Thyroid gland (tissue), 4 donors: Measurements from ENCODE around the gene PNPLA1. TPM values are rescaled to one million over a fixed set of nuclear protein-coding genes. Genes with fewer than 3 reads are reported as not detected.

Source experiments
- DNase-seq, 2 donors: peaks; one replicate each; pipeline ENCODE4 v3.0.0-alpha.2; 2019
- H3K27ac ChIP-seq, 3 donors: fragments of 200-600 bp; sonication (generic); 1 replicate in 2 of 3; 2 replicates in 1 of 3; pipeline ENCODE4 v1.5.1; 2016 to 2019; ENCODE audit warnings: mild to moderate bottlenecking in 1 of 3, moderate library complexity in 1 of 3
- H3K27me3 ChIP-seq: fragments of 200-600 bp; sonication (generic); one replicate; pipeline ENCODE4 v1.5.1; 2019
- H3K36me3 ChIP-seq, 2 donors: fragments of 200-600 bp; sonication (generic); one replicate each; pipeline ENCODE4 v1.5.1; 2016 to 2019
- H3K4me1 ChIP-seq, 2 donors: fragments of 200-600 bp; sonication (generic); one replicate each; pipeline ENCODE4 v1.5.1; 2017 to 2019
- H3K4me3 ChIP-seq, 3 donors: fragments of 200-600 bp; sonication (generic); replicated peaks in 1 of 3; 1 replicate in 2 of 3; 2 replicates in 1 of 3; pipeline ENCODE4 v1.5.1; 2016; ENCODE audit warnings: mild to moderate bottlenecking in 1 of 3
- H3K9me3 ChIP-seq: fragments of 200-600 bp; sonication (generic); one replicate; pipeline ENCODE4 v1.5.1; 2017
- CTCF ChIP-seq, 6 experiments: fragments of 200-600 bp in 3 of 6; fragments of 450-650 bp in 3 of 6; sonication (generic) in 3 of 6; IDR thresholded peaks; one replicate each; pipeline ENCODE4 v1.5.1; 2016 to 2019; ENCODE audit warnings: antibody characterized with exemption in 6 of 6, mild to moderate bottlenecking in 2 of 6, inconsistent platforms in 1 of 6, moderate library complexity in 1 of 6
- POLR2A ChIP-seq, 2 donors: fragments of 450-650 bp; IDR thresholded peaks; one replicate each; pipeline ENCODE4 v1.6.1; 2017; ENCODE audit warnings: antibody characterized with exemption in 2 of 2, mild to moderate bottlenecking in 2 of 2, moderate library complexity in 1 of 2
- WGBS, 2 donors: methylation state at CpG; one replicate each; pipeline ENCODE4 v1.1.5; 2017; 5-methylcytosine and 5-hydroxymethylcytosine counted together
- intact Hi-C: fragments of 100-400 bp; cut with DNase I; formaldehyde crosslinking; loops from one replicate; pipeline ENCODE4 v1.15.1; 2023
- total RNA-seq, 4 donors: library from RNA; depleted of rRNA; stranded (reverse); fragments of >200 nt; gene quantifications; one replicate each; pipeline ENCODE4 v1.2.3, GENCODE V29; 2016

The PNPLA1 gene
- total RNA-seq, 4 donors from 2014 or later = 0.11 TPM; not detected in 3

- H3K36me3 ChIP-seq = peaks cover 41 to 58% of the 10 kb centered on the region in 2 donors
- DNase-seq = no peak
- H3K27ac ChIP-seq = no peak overlapping the region
- TF ChIP-seq POLR2A (IDR thresholded peaks at IDR 0.05) (no peak), CTCF (IDR thresholded peaks at IDR 0.05) (no peak)
- H3K9me3 ChIP-seq = no peaks in the 10 kb centered on the region
- no peaks in the 10 kb centered on the region for H3K27me3 ChIP-seq
- no peak overlapping the region for H3K4me3 ChIP-seq
- no peaks in the 10 kb centered on the region for H3K4me1 ChIP-seq
- 85 to 93% methylated on average over 1 to 5 of the region's 5 CpGs for WGBS, 2 donors
- intact Hi-C loops = no loop called here
These were observed 44.9 kb upstream of the PNPLA1 start for GRCh38 chr6:36224918-36225461.

GRCh38 chr6:36226438-36227047, 43.3 kb upstream of the PNPLA1 start:
- WGBS, 2 donors = 90 to 93% methylated on average over 4 of the region's 4 CpGs
- Histone ChIP-seq H3K9me3 (no peaks in the 10 kb centered on the region), H3K4me1 (no peaks in the 10 kb centered on the region), H3K36me3 (peaks cover 53 to 71% of the 10 kb centered on the region in 2 donors), H3K27me3 (no peaks in the 10 kb centered on the region), H3K27ac (no peak overlapping the region), H3K4me3 (no peak overlapping the region)
- TF ChIP-seq POLR2A (IDR thresholded peaks at IDR 0.05) (no peak), CTCF (IDR thresholded peaks at IDR 0.05) (no peak)
- DNase-seq = no peak
- intact Hi-C loops = no loop called here

- Histone ChIP-seq H3K27ac (no peak overlapping the region), H3K36me3 (peaks cover 50 to 71% of the 10 kb centered on the region in 2 donors), H3K4me1 (no peaks in the 10 kb centered on the region), H3K9me3 (no peaks in the 10 kb centered on the region), H3K27me3 (no peaks in the 10 kb centered on the region), H3K4me3 (no peak overlapping the region)
- 88 to 100% methylated on average over 1 of the region's 1 CpG for WGBS, 2 donors
- no peak for DNase-seq
- intact Hi-C loops = no loop called here
- TF ChIP-seq CTCF (IDR thresholded peaks at IDR 0.05) (no peak), POLR2A (IDR thresholded peaks at IDR 0.05) (no peak)
These were observed 42.3 kb upstream of the PNPLA1 start for GRCh38 chr6:36227379-36228228.

GRCh38 chr6:36229223-36229622, 40.6 kb upstream of the PNPLA1 start:
- H3K36me3 ChIP-seq = peaks cover 44 to 66% of the 10 kb centered on the region in 2 donors
- intact Hi-C loops = no loop called here
- no peak for TF ChIP-seq POLR2A (IDR thresholded peaks at IDR 0.05)
- no peak for TF ChIP-seq CTCF (IDR thresholded peaks at IDR 0.05)

GRCh38 chr6:36230371-36230770, 39.5 kb upstream of the PNPLA1 start:
- intact Hi-C loops = no loop called here
- 95 to 96% methylated on average over 4 to 10 of the region's 11 CpGs for whole genome bisulfite sequencing, 2 donors
- TF ChIP-seq POLR2A (IDR thresholded peaks at IDR 0.05) (no peak), CTCF (IDR thresholded peaks at IDR 0.05) (no peak)
- no peaks in the 10 kb centered on the region for H3K4me1 ChIP-seq
- peaks cover 35 to 54% of the 10 kb centered on the region in 2 donors for H3K36me3 ChIP-seq
- no peaks in the 10 kb centered on the region for H3K27me3 ChIP-seq
- no peaks in the 10 kb centered on the region for H3K9me3 ChIP-seq
- H3K27ac ChIP-seq = no peak overlapping the region
- no peak overlapping the region for H3K4me3 ChIP-seq
- DNase-seq = no peak

More at GRCh38 chr6:36229223-36229622, 40.6 kb upstream of the PNPLA1 start:
- H3K4me1 ChIP-seq = no peaks in the 10 kb centered on the region
- H3K27ac ChIP-seq = no peak overlapping the region
- no peak overlapping the region for H3K4me3 ChIP-seq
- H3K27me3 ChIP-seq = no peaks in the 10 kb centered on the region
- no peak for DNase-seq
- WGBS, 2 donors = 95 to 99% methylated on average over 5 of the region's 5 CpGs
- no peaks in the 10 kb centered on the region for H3K9me3 ChIP-seq
